ENCODE results near the gene MVK.

GRCh38 chr12:109537136-109537535 is 36.5 kb upstream of the MVK start:
- no peak for TF ChIP-seq CTCF (conservative IDR thresholded peaks at IDR 0.05)
- no peak for TF ChIP-seq EZH2 (IDR thresholded peaks at IDR 0.05; ENCODE audit: low read depth)

Measured in PC-9 (cell line).